ENCODE measurements around the gene TP53TG5. TPM values are rescaled to one million over a fixed set of nuclear protein-coding genes. Genes with fewer than 3 reads are reported as not detected.

TP53TG5 gene
- total and polyA plus RNA-seq, 10 of the 15 experiments (the other 5 are each of a cell fraction or from before 2014, with no cell fraction given), result 0.24 TPM; not detected in 9

DNA sequence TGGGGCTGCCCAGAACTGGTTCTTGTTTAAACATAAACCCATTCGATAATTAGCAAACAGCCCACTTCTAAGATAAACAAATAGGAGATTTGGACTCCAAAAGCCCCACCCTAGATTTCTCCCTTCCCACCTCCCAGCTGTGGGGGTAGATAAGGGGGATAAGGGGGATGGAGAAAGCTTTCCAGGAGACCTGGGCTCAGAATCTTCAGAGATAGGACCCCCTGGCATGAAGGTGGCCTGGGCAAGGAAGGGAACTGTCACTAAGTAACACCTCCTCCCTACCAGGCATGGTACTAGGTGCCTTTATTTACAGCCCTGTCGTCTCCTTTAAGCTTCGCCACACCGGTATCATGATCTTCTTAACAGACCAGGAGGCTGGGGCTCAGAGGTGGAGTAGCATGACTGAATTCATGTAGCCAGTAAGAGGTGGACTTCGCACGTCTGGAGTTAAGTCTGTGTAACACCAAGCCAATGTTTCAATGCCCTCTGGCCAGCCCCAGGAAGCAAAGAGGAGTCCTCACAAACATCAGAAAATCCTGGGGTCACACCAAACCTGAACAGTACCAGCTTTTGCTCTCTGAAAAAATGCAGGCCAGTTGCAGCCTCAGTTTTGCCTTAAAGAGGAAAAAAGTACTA, 34.5 kb downstream of the TP53TG5 start:
- H3K27me3 ChIP-seq (replicated peaks in 1 of 2; ENCODE audit: control insufficient read depth in 2 of 2, insufficient read depth in 2 of 2, low read length in 1 of 2), result 0 out of 4 replicates have a peak, but pooled peaks cover 0 to 6% of the 10 kb centered on the region in 2 experiments
- ATAC-seq (no peak), DNase-seq (ENCODE audit: low read depth, low spot score) (no peak), FAIRE-seq (no peak)
- ChIA-PET CTCF (interaction anchor here (1.2 kb wide), 2 partner anchors 25 to 30 kb away, joined by 4 to 6 read pairs; no protein-coding TSS in a partner anchor), RAD21 (ENCODE audit: unreplicated experiment) (interaction anchor here (0.8 kb wide), 1 partner anchor 94 kb away, joined by 3 read pairs; no protein-coding TSS in a partner anchor), POLR2A (no interaction called here), SMC1A (ENCODE audit: uncharacterized antibody, unreplicated experiment) (interaction anchor here (1.1 to 1.4 kb wide), 3 partner anchors 25 to 94 kb away, joined by 3 to 4 read pairs (median 4); no protein-coding TSS in a partner anchor)
- H3K79me2 ChIP-seq (ENCODE audit: control insufficient read depth, insufficient read depth, low read length), result no peaks in the 10 kb centered on the region
- no peak for TF ChIP-seq SMARCA5 (IDR thresholded peaks at IDR 0.05)
- TF ChIP-seq FOS (IDR thresholded peaks at IDR 0.05; ENCODE audit: borderline replicate concordance, extremely low read depth, insufficient read length), result no peak
- TF ChIP-seq MTA3 (IDR thresholded peaks at IDR 0.05; ENCODE audit: borderline replicate concordance, low read length), result no peak
- TF ChIP-seq ZNF24 (IDR thresholded peaks at IDR 0.05), result no peak
- no peak for TF ChIP-seq TARDBP (IDR thresholded peaks at IDR 0.05; ENCODE audit: borderline replicate concordance)
- TF ChIP-seq ZNF622 (IDR thresholded peaks at IDR 0.05), result no peak
- TF ChIP-seq, protein P1, sequence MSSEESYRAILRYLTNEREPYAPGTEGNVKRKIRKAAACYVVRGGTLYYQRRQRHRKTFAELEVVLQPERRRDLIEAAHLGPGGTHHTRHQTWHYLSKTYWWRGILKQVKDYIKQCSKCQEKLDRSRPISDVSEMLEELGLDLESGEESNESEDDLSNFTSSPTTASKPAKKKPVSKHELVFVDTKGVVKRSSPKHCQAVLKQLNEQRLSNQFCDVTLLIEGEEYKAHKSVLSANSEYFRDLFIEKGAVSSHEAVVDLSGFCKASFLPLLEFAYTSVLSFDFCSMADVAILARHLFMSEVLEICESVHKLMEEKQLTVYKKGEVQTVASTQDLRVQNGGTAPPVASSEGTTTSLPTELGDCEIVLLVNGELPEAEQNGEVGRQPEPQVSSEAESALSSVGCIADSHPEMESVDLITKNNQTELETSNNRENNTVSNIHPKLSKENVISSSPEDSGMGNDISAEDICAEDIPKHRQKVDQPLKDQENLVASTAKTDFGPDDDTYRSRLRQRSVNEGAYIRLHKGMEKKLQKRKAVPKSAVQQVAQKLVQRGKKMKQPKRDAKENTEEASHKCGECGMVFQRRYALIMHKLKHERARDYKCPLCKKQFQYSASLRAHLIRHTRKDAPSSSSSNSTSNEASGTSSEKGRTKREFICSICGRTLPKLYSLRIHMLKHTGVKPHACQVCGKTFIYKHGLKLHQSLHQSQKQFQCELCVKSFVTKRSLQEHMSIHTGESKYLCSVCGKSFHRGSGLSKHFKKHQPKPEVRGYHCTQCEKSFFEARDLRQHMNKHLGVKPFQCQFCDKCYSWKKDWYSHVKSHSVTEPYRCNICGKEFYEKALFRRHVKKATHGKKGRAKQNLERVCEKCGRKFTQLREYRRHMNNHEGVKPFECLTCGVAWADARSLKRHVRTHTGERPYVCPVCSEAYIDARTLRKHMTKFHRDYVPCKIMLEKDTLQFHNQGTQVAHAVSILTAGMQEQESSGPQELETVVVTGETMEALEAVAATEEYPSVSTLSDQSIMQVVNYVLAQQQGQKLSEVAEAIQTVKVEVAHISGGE (CRISPR knock-in tag; IDR thresholded peaks at IDR 0.05), result no peak
- no peak for TF ChIP-seq RELA (IDR thresholded peaks at IDR 0.05; ENCODE audit: borderline replicate concordance, partially characterized antibody)
- no peak for TF ChIP-seq MEF2A (IDR thresholded peaks at IDR 0.05; ENCODE audit: insufficient read depth, low read depth, low read length)
- TF ChIP-seq, protein P2, sequence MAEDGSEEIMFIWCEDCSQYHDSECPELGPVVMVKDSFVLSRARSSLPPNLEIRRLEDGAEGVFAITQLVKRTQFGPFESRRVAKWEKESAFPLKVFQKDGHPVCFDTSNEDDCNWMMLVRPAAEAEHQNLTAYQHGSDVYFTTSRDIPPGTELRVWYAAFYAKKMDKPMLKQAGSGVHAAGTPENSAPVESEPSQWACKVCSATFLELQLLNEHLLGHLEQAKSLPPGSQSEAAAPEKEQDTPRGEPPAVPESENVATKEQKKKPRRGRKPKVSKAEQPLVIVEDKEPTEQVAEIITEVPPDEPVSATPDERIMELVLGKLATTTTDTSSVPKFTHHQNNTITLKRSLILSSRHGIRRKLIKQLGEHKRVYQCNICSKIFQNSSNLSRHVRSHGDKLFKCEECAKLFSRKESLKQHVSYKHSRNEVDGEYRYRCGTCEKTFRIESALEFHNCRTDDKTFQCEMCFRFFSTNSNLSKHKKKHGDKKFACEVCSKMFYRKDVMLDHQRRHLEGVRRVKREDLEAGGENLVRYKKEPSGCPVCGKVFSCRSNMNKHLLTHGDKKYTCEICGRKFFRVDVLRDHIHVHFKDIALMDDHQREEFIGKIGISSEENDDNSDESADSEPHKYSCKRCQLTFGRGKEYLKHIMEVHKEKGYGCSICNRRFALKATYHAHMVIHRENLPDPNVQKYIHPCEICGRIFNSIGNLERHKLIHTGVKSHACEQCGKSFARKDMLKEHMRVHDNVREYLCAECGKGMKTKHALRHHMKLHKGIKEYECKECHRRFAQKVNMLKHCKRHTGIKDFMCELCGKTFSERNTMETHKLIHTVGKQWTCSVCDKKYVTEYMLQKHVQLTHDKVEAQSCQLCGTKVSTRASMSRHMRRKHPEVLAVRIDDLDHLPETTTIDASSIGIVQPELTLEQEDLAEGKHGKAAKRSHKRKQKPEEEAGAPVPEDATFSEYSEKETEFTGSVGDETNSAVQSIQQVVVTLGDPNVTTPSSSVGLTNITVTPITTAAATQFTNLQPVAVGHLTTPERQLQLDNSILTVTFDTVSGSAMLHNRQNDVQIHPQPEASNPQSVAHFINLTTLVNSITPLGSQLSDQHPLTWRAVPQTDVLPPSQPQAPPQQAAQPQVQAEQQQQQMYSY (CRISPR knock-in tag; IDR thresholded peaks at IDR 0.05), result no peak
- no peak for TF ChIP-seq ZSCAN29 (IDR thresholded peaks at IDR 0.05)
- in situ Hi-C loops (cut with MboI) (no loop called here), intact Hi-C loops (cut with micrococcal nuclease; ENCODE audit: unreplicated experiment) (no loop called here)
- H3K36me3 ChIP-seq (ENCODE audit: control insufficient read depth in 2 of 2, insufficient read depth in 2 of 2, low read length in 1 of 2), result no peaks in the 10 kb centered on the region
- H3K4me1 ChIP-seq (ENCODE audit: control insufficient read depth, insufficient read depth, low read length), result peaks cover 6% of the 10 kb centered on the region
- no peak overlapping the region for H3K9ac ChIP-seq (ENCODE audit: control insufficient read depth, insufficient read depth, low read length)
- no peak overlapping the region for H3K4me2 ChIP-seq (ENCODE audit: control insufficient read depth, insufficient read depth)
- 44% methylated on average over 6 of the region's 6 CpGs for WGBS (ENCODE audit: insufficient coverage, insufficient replicate concordance, low lambda C conversion rate, missing lambda C conversion rate)
- H4K20me1 ChIP-seq (ENCODE audit: control insufficient read depth, insufficient read depth), result peaks cover 2% of the 10 kb centered on the region; the same call in 1 of the 2 replicates
- H2AFZ ChIP-seq (ENCODE audit: control insufficient read depth, low read depth, low read length), result no peak overlapping the region
- BruUV-seq (replicated peaks), result no TSS peak
- no peak overlapping the region for H3K4me3 ChIP-seq
- H3K27ac ChIP-seq (ENCODE audit: control insufficient read depth, insufficient read depth), result no peak overlapping the region
- H3K9me3 ChIP-seq (replicated peaks; ENCODE audit: control insufficient read depth, insufficient read depth, low read length), result no peaks in the 10 kb centered on the region

All from GM12878 (cell line).